COLO829 (cell line): ENCODE results near the gene TNFSF9.
"Not testable (repeated sequence)": the region's sequence is repeated elsewhere in the genome, so short reads cannot be mapped to it uniquely, and the experiment has no call there.

ENCODE experiments used
- DNase-seq: peaks from one replicate; pipeline ENCODE4 v3.0.0; 2012; ENCODE audit warnings: low spot score

Gene TNFSF9

GRCh38 chr19:6508028-6508771, 22.6 kb upstream of the TNFSF9 start:
- DNase-seq: not testable (repeated sequence)

GRCh38 chr19:6509118-6509971, 21.5 kb upstream of the TNFSF9 start:
- peak; percentile 92 for DNase-seq

GRCh38 chr19:6510618-6511017, 20.2 kb upstream of the TNFSF9 start:
- no peak for DNase-seq

- DNase-seq: no peak
These were observed 16.7 kb upstream of the TNFSF9 start for GRCh38 chr19:6514089-6514488.

GRCh38 chr19:6514926-6515544, 15.8 kb upstream of the TNFSF9 start:
- no peak for DNase-seq

- peak; percentile 100 for DNase-seq
These were observed 14.7 kb upstream of the TNFSF9 start for GRCh38 chr19:6516018-6516658.

GRCh38 chr19:6516659-6517291, 14.1 kb upstream of the TNFSF9 start:
- DNase-seq: peak; percentile 82

GRCh38 chr19:6518145-6518911, 12.5 kb upstream of the TNFSF9 start:
- no peak for DNase-seq

- peak; percentile 49 for DNase-seq
These were observed 11.5 kb upstream of the TNFSF9 start for GRCh38 chr19:6519289-6519688.

GRCh38 chr19:6521718-6522646, 8.8 kb upstream of the TNFSF9 start:
- no peak for DNase-seq

- no peak for DNase-seq
These were observed 8.1 kb upstream of the TNFSF9 start for GRCh38 chr19:6522712-6523111.

- no peak for DNase-seq
These were observed 6.5 kb upstream of the TNFSF9 start for GRCh38 chr19:6524311-6524710.

- DNase-seq: no peak
These were observed 2.8 kb upstream of the TNFSF9 start for GRCh38 chr19:6527893-6528543.

GRCh38 chr19:6528544-6529121, 2.2 kb upstream of the TNFSF9 start:
- DNase-seq: peak; percentile 91

GRCh38 chr19:6529351-6529750, 1.5 kb upstream of the TNFSF9 start:
- DNase-seq: no peak

- DNase-seq: no peak
These were observed 865 bp upstream of the TNFSF9 start for GRCh38 chr19:6529937-6530385.

GRCh38 chr19:6531163-6531955, 533 bp downstream of the TNFSF9 start:
- no peak for DNase-seq

- no peak for DNase-seq
These were observed 1.1 kb downstream of the TNFSF9 start for GRCh38 chr19:6531956-6532243.
